CD4-positive, alpha-beta T cell treated with Interleukin-6 for 4 hours (primary cell): Measurements from ENCODE around the gene SPRN.
"Not testable (repeated sequence)": the region's sequence is repeated elsewhere in the genome, so short reads cannot be mapped to it uniquely, and the experiment has no call there.

Source experiments
- DNase-seq: peaks from one replicate; pipeline ENCODE4 v3.0.0-alpha.2; 2020; ENCODE audit warnings: mixed read lengths

Gene SPRN

DNA sequence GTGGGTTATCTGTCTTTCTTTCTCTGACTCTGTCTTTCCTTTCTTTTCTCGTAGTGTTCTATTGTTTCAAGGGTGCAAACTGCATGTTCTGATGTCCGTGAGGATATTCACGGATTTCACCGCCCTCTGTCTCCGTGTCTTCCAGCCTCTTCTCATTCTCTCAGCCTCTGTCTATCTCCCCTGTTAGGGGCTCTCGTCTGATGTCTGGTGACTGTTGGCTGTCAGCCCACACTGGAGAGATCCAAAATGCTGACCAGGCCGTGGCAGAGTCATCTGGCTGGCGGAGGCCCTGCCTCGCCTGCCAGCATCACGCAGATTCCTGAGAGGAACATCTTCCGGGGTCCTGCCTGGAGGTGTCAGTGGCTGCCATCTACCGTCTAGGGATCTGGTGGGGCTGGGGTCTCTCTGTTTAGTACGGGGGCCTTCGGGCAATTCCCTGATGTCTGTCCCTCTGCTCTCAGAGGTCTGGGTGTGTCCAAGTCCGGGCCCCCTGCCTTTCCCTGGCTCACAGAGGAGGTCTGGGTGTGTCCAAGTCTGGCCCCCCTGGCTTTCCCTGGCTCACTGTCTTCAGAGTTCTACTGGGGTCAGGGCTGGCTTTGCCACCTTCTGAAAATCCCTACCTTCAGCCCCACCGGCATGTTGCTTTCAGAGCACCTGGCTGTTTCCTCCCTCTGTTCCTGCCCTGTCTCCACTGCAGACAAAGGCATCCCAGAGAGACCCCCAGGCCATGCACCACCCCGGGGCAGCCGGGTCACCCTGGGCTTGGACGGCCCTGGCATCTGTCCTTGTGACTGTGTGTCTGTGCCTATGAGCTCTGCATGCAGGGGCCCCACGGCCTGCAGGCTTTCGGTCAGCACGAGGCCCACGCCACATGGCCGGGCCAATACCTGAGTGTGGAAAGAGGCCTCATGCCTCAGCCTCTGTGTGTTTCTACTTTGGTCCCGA is 15.4 kb upstream of the SPRN start:
- DNase-seq, result no peak

DNA sequence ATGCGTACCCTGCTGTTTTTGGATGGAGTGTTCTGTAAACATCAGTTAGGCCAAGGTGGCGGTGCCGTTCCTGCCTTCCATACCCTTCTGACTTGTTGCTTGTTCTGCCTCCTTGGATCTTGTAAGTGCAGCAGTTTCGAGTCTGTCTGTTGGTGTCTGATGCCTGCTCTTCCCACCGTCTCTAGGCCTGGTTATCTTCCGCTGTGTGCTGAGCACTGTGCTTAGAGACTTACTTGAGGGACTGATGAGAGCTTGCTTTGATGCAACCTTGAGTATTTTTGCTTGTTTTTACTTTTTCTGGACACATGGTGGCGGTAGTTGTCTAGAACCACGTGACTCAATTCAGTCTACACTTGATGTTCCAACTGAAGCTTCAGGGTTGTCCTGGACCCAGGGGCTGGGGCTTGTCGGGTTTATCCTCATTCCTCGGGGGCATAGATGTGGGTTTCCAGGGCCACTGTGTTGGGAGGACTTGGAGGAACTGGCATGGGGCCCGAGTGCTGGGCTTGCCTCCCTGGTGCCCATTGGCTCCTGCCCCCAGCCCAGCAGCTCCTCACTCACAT is 14.4 kb upstream of the SPRN start:
- no peak for DNase-seq

DNA sequence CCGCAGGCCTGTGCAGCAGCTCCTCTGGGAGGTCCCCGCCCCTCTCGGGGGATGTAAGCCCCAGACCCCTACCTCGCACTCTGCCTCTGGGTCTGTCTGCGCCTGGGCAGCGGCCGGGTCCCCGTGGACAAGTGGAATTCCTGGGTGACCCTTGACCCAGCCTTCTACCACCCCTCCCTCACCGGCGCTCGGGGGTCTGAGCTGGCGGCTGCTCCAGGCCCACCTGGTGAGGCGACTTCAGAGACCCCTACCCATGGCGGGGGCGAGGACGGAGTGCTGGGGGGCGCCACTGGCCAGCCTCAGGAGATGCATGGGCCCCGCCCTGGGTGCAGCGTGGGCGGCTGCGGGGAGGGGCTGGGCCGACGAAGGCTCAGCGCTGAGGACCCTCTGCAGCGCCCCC is 8.4 kb upstream of the SPRN start:
- DNase-seq, result not testable (repeated sequence)

DNA sequence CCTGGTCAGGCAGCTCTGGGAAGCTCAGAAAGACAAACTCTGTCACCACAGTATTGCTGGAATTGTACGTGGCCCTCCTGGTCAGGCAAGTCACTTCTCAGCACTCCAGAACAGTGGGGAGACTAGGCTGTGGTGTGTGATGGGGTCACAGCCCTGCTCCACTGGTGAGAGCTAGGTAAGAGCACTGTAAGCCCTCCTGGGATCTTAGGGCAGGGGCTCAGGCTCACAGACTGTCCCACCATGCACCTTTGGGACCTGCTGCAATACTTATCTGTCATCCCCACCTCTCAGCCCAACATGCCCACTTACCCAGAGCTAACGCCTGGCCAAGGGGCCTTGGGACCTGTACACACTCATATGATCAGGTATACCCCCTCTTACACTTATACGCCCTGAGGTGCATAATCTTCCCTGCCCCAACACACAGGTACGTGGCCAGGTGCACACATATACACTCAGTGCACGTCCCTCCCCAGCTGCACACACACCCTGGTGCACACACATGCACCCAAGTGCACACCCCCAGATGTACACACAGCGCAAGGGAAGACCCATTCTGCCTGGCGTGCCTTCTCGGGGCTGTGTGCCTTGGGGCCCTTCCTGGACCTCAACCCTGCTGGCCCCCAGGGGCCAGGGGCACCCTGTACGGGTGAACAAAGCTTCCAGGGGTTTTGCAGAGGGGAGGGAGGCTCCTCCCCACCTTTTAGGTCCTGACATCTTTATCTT is 7.6 kb upstream of the SPRN start:
- DNase-seq, result not testable (repeated sequence)

DNA sequence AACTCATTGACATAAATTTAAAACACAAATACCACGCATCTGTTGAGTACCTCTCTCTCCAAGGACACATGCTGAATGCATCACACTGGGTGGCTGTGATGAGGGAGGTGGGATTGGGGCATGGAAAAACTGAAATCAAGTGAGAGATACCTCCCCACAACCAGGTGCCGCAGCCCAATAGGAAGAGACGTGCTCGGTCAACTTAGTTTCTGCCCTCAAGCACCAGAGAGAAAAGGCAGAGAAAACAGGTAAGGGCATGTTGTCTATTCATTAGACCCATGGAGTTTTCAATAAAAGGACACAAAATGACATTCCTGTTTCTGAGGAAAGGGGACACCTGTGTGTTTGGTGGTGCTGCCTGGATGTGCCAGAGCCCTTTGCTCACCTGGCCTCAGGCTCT is 5.1 kb upstream of the SPRN start:
- not testable (repeated sequence) for DNase-seq

DNA sequence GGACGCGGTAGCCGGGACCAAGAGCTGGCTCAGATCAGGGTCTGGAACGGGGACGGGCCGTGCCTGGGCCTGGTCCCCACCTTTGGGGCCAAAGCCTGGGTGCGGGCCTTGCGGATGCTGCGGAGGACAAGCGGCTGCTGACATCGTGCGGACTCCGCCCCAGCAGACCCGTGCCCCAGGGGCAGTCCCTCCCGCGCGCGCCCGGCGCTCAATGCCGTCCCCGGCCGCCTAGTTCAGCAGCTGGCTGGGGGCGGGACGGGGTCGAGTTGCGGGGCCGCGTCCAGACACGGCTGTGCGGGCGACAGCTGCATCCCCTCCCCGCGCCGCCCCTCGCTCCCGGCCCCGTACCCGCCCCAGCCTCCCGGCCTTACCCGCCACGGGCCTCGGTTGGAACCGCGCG is 323 bp downstream of the SPRN start:
- DNase-seq, result not testable (repeated sequence)

DNA sequence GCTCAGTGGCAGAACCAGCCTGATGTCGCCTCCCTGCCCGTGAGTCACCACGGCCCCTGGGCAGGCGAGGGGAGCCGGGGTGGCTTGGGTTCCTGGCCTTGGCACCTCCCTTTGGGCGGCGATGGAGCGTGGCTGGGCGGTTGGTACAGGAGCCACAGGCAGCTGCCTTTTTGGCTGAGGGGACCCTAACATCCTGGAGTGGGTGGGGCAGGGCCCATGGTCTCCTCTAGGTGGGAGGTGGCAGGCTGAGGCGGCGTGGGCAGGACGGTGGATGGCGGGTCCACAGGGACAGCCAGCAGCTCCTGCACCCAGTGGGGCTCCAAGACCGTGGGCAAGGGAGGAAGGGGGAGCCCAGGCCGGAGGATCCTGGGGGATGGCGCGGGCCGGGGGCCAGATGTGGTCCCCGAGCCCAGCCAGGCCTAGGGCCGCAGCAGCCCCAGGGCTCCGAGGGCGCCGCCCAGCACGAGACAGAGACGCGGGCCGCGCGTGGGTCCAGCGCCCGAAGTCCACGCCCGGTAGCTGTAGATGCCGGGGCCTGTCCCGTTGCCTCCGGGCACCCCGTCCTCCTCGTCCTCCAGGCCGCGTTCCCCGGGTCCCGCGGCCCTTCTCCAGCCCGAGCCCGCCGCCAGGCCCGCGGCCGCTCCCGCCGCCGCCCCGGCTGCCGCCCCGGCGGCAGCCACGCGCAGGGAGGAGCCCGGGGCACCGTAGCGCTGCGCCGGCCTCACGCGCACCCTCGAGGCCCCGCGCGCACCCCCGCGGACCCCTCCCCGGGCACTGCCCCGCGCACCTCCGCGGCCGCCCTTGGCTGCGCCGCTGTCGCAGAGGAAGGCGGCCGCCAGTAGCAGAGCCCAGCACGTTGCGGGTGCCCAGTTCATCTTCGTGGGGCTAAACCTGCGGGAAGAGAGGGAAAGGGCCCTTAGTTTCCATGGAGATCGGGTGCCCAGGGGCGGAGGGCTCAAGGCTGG is 1.3 kb downstream of the SPRN start:
- no peak for DNase-seq

DNA sequence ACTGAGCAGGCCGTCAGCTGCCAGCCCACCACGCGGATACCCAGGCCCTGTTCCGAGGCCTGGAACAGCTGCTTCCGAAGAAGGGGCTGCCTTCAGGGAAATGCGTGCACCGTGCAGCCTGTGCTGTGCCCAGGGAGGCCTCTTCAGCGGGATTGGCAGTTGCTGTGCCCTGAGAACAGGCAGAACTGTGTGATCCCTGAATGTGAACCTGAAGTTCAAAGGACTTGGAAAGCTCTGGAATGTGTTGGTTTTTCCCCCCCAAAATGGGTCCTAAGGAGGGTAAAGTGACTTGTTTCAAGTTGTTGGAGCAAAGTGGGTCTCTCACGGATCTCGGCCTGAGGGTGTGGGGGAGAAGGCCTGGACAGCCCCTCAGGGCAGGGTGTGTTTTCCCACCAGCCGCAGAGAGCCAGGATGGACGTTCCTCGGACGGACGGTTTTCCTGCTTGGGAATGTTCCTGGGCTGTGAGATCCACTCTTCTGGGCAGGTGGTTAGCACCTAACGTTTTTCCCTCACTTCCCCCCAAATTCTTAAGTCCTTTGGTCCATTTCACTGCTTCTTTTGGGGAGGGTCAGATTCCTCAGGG is 2.1 kb downstream of the SPRN start:
- no peak for DNase-seq

DNA sequence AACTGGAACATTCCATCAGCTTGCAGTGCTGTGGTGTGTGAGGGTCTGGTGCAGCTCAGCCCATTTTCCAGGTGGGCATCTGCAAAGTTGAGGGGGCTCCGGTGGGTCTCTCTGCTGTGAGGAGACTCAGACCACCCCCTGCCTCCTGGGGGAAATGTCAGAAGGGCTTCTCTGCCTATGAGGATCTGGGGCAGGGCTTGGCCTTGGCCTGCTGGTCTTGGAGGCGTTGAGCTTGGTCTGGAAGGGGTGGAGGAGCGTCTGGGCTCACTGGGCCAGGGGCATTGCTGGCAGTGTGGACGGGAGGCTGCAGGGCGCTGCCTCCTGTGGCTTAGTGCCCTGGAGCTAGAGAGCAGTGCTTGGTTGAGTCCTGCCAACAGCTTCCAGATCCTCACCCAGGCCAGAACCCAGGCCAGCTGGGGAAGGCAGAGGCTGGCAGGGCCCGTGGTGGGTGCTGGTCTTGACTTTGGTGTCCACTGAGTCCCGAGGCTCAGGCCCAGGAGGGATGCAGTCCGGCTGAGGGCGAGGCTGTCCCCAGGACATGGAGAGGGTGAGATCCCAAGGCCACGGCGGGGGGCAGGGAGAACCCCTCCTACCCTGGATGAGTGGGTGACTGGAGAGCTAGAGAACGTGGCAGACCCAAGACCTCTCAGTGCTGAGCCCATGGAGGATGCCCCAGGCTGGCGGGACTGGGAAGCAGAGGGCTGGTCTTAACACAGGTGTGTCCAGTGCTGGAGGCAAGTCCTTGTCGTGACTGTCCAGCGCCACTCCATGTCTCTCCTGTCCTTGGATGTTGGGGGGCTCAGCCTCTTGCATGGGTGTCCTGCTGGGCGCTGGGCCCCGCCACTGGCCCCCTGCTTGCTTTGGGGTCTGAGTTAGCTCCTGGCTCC is 2.8 kb downstream of the SPRN start:
- no peak for DNase-seq

DNA sequence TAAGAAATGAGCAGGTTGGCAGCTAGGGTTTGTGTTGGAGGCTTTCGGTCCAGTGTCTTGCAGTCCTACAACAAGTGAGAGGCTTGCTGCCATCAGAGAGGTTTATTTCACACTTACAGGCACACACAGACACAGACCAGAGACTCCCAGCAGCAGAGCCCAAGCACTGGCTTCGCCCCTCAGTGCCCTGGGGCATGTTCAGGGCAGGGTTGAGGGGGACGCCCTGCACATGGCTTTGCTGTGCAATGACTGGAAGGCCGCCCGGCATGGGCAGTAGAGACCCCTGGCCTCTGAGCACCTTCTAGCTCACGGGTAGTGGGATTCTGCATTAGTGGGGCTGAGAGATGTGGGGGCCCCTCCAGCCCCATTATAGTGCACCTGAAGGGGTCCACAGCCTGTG is 3.8 kb downstream of the SPRN start:
- no peak for DNase-seq

DNA sequence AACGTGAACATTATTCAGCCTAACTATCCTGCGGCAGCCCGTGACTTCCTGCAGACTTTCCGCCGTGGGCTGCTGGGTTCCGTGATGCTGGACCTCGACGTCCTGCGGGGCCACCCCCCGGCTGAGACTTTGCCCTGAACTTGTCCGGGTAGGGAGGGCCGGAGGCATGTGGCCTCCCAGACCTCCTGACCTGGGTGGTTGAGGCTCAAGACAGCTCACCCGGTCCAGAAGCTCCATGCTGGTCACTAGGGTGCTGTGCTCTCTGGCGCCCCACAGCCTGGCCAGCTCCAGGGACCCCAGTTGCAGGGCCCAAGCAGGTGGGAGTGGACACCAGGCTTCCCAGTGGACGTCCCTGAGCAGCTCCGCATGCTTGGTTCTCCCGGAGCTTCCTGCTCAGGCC is 4.4 kb downstream of the SPRN start:
- no peak for DNase-seq

DNA sequence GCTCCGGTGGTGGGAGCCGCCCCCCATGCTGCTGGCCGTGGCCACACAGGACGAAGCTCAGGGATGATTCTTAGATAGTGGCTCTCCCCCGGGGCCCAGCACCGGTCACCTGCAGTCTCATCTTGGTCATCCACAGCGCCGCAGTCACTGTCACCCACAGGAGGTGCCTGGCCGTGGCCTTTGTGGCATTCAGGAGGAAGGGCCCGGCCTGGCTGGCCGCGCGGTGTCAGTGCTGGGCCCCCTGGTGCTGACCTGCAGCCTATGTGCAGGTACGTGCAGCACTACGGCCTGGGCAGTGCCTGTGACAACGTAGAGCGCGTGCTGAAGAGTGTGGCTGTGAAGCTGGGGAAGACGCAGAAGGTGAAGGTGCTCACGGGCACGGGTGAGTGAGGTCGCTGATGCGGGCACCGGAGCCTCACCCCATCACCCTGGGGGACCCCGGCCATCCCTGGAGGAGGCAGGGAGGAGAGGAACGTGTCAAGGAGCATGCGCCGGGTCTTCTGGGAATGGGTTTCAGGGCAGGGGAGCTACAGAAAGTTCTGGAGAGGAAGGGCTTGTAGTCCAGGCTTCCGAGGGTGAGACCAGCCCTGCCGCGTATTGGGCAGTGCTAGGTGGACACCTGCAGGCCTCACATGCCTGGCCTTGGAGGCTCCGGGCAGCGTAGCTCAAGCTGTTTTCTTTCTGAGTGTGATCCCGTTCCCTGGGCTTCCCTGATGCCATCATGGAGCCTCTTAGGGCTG is 5.0 kb downstream of the SPRN start:
- no peak for DNase-seq

DNA sequence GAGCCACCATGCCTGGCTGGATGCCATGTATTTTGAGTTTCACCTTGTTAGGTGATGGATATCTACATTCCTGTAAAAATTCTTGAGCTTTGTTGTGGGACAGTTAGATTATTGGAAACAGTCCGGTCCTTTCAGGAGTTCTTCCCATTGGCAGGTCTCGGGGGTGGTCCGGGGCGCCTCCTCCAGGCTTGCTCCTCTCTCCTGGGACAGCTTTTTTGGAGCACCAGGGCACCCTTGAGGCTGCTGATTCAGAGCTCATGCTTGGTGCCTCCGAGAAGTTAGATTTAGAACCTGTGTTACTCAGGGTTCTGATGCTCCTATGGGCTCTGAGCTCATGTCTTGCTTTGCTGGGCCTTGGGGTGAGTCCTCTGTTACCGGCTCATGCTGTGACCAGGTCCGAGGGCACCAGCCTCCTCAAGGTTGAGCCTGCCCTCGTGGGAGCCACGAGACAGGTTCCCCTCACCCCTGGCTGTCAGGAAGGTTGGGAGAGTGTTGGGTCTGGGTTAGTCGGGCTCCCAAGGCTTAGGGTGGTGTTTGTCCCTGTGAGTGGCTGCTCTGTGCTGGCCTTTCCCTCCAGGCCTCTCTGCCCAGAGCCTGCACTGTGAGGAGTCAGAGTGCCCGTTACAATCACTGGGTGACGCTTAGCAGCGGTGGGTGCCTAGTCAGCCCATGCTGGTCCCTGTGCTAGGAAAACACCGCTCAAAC is 6.0 kb downstream of the SPRN start:
- DNase-seq, result no peak

DNA sequence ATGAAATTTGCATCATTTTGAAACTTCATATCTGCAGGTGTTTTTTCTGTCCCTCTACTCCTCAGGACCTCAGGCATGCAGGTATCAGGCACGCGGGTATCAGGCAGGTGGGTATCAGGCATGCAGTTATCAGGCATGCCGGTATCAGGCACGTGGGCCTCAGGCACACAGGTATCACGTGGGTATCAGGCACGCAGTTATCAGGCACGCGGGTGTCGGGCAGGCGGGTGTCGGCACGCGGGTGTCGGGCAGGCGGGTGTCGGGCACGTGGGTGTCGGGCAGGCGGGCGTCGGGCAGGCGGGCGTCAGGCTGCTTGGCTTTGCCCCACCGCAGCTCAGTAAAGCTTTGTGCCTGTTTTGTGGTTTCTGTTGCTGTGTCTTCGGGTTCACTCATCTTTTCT is 8.7 kb downstream of the SPRN start:
- no peak for DNase-seq

DNA sequence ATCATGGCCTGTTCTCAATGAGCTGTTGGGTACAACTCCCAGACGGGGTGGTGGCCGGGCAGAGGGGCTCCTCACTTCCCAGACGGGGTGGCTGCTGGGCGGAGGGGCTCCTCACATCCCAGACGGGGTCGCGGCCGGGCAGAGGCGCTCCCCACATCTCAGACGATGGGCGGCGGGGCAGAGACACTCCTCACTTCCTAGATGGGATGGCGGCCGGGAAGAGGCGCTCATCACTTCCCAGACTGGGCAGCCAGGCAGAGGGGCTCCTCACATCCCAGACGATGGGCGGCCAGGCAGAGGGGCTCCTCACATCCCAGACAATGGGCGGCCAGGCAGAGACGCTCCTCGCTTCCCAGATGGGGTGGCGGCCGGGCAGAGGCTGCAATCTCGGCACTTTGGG is 10.0 kb downstream of the SPRN start:
- DNase-seq, result not testable (repeated sequence)

DNA sequence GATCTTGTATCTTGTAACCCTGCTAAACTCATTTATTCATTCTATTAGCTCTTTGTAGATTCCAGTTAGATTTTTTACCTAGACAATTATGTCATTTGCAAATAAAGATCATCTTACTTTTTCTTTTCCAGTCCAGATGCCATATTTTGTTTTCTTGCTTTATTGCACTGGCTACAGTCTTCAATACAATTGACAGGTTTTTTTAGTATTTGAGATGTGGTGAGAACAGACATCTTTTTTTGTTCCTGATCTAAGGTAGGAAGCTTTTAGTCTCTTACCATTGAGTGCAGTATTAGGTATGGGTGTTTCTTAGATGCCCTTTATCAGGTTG is 12.1 kb downstream of the SPRN start:
- DNase-seq, result no peak

DNA sequence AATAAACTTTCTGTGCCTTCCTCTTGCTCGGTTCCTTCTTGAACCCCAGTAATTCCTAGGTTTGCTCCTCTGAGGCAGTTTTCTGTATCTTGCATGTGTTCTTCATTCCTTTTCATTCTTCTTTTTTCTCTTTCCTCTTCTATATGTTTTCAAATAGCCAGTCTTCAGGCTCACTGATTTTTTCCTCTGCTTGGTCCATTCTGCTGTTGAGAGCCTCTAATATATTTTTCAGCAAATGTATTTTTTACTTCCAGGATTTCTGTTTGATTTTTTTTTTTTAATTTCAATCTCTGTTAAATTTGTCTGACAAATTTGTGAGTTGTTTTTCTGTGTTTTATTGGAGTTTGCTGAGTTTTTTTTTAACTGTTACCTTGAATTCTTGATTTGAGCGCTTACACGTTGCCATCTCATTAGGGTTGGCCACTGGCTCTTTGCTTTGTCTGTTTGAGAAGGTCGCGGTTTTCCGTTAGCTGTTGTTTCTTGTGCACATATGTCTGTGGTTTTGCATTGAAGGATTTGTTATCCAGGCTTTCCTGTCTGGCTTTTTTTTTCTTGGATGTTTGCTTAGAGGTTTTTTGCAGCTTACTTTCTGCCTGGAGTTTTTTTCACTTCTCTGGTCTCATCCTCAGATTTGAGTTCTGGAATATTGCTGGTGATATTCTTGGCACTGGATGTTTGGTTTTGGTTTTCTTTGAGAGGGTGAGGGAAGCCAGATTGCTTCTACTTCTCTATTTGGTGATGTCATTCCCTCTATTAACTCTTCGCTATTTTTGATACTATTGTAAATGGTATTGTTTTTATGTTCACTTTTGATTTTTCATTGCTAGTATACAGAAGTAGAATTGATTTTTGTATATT is 12.7 kb downstream of the SPRN start:
- no peak for DNase-seq

DNA sequence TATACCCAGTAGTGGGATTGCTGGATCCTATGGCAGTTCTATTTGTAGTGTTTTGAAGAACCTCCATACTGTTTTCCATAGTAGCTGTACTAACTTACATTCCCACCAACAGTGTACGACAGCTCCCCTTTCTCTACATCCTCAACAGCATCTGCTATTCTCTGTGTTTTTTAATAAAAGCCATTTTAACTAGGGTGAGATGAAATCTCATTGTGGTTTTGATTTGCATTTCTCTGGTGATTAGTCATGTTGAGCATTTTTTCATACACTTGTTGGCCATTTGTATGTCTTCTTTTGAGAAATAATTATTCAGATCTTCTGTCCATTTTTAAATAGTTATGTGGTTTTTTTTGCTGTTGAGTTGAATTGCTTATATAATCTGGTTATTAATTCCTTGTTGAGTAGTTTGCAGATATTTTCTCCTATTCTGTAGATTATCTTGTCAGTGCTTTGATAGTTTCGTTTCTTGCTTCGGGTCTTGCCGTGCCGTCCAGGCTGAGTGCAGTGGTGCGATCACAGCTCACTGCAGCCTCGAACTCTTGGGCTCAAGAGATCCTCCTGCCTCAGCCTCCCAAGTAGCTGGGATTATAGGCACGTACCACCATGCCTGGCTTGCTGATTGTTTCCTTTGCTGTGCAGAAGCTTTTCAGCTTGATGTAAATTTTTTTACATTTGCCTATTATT is 18.4 kb downstream of the SPRN start:
- no peak for DNase-seq
